Gastrocnemius medialis (tissue), 4 donors: ENCODE data around the gene RO60.

ENCODE experiments used
- CTCF ChIP-seq, 5 experiments: fragments of 450-650 bp in 3 of 5; fragments of 200-600 bp in 2 of 5; sonication (generic) in 2 of 5; IDR thresholded peaks in 4 of 5; conservative IDR thresholded peaks in 1 of 5; 1 replicate in 4 of 5; 2 replicates in 1 of 5; pipeline ENCODE4 v1.5.1; 2016 to 2019; ENCODE audit warnings: antibody characterized with exemption in 5 of 5, mild to moderate bottlenecking in 3 of 5, moderate library complexity in 3 of 5
- POLR2A ChIP-seq, 2 donors: fragments of 450-650 bp; IDR thresholded peaks; one replicate each; pipeline ENCODE4 v1.6.1; 2017; ENCODE audit warnings: antibody characterized with exemption in 2 of 2, mild to moderate bottlenecking in 2 of 2, moderate library complexity in 2 of 2

GRCh38 chr1:193105821-193106177 is 46.4 kb downstream of the RO60 start:
- TF ChIP-seq POLR2A (IDR thresholded peaks at IDR 0.05): no peak
- no peak for TF ChIP-seq CTCF (IDR thresholded peaks at IDR 0.05 in 4 of 5, conservative IDR thresholded peaks at IDR 0.05 in 1 of 5)
